NCI-H2029 treated with DMSO at 0.1 percent for 48 hours (cell line): ENCODE data around the gene AKAP7.

Source experiments
- DNase-seq: peaks from one replicate; lab custom pipeline; 2025; lab: John Stamatoyannopoulos, UW

AKAP7 gene

GRCh38 chr6:131134220-131134979 is 867 bp upstream of the AKAP7 start:
- no peak for DNase-seq

- DNase-seq, result no peak
These were observed 355 bp upstream of the AKAP7 start for GRCh38 chr6:131134980-131135243.

GRCh38 chr6:131136021-131136786 is 937 bp downstream of the AKAP7 start:
- no peak for DNase-seq

- no peak for DNase-seq
These were observed 4.3 kb downstream of the AKAP7 start for GRCh38 chr6:131139599-131139998.

- no peak for DNase-seq
These were observed 8.1 kb downstream of the AKAP7 start for GRCh38 chr6:131143319-131143718.

DNA sequence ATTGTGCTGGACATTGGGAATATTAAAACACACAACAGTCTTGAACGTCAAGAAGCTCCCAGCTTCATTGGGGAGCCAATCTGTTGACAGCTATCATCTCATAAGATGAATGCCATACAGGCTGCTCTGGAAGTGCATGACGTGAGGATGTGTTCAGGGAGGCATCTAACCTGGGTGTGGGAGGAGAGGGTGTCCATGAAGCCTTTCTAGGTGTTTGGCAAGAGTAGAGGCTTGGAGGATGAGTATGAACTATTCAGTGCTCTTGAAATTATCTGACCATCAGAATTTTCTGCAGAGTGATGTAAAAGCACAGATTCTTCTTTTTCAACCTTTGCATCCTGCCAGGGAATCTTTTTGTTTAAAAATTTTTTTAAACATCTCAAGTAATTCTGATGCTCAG is 11.6 kb downstream of the AKAP7 start:
- DNase-seq, result no peak

DNA sequence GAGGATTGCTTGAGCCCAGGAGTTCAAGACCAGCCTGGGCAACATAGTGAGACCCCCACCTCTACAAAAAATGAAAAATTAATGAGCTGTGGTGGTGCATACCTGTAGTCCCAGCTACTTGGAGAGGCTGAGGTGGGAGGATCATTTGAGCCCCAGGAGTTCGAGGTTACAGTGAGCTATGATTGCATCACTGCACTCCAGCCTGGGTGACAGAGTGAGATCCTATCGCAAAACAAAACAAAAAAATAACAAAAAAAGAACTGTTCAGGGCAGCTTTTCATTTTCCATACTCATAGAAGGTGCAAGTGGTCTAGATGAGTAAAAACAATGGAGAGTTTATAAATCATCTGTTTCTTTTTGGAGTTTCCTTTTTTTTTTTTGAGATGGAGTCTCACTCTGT is 21.1 kb downstream of the AKAP7 start:
- DNase-seq, result no peak

GRCh38 chr6:131159578-131159977 is 24.3 kb downstream of the AKAP7 start:
- DNase-seq, result no peak

- DNase-seq, result no peak
These were observed 25.0 kb downstream of the AKAP7 start for GRCh38 chr6:131160254-131160758.

GRCh38 chr6:131161987-131162386 is 26.7 kb downstream of the AKAP7 start:
- no peak for DNase-seq

DNA sequence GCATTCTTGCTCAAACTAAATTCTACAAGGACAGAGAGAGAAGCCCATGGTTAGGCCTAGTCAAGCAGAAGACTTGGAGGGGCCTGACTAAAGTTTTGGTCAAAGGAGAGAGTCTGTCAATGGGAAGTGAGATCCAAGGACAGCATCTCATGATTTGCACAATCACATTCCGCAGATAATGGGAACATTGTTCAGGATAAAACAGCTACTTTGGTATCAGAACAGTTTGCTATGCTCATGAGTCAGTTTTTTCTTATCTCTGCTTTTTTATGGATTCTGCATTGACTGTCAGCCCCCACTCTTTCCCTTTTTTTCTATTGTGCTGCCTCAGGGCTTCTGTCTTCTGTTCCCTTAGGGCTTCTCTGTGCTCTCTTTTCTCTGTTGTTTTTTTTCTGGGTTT is 28.6 kb downstream of the AKAP7 start:
- no peak for DNase-seq

GRCh38 chr6:131164506-131164905 is 29.2 kb downstream of the AKAP7 start:
- DNase-seq, result no peak

- no peak for DNase-seq
These were observed 32.5 kb downstream of the AKAP7 start for GRCh38 chr6:131167773-131168172.

DNA sequence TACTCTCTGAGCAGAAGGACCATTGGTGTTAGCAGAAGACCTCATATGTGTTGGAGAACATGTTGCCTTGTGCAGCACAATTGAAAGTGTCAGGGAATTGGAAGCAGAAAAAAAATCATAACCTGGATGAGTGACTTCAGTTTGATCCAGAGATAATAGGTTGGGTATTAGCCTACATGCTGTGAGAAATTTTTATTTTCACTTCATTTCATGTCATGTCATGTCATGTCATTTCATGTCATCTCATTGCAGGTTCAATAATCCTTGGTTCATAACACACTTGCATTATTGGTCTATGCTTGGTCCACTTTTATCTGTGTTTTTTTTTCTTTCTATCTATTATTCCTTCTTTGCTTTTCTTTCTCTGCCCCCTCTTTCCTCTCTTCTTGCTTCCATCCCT is 34.3 kb downstream of the AKAP7 start:
- no peak for DNase-seq

GRCh38 chr6:131172222-131172621 is 37.0 kb downstream of the AKAP7 start:
- no peak for DNase-seq

GRCh38 chr6:131173680-131174079 is 38.4 kb downstream of the AKAP7 start:
- DNase-seq, result no peak

DNA sequence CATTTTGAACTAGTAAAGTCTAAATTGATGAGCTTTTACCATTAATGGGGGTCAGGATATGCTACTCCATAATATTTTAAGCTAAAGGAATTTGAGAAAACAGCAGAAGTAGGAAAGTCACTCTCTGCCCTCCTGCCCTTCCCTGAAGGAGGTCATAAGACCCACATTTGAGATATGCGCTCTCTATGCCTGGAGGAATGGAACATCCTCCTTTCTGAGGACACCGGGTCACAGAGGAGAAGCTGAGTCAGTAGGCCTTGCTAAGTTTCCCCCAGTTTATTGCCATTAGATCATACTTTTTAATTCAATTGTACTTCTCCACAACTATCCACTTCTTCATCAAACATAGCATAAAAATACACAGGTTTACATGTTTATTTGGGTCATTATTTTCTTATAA is 40.3 kb downstream of the AKAP7 start:
- no peak for DNase-seq

- DNase-seq, result no peak
These were observed 42.7 kb downstream of the AKAP7 start for GRCh38 chr6:131177996-131178395.

DNA sequence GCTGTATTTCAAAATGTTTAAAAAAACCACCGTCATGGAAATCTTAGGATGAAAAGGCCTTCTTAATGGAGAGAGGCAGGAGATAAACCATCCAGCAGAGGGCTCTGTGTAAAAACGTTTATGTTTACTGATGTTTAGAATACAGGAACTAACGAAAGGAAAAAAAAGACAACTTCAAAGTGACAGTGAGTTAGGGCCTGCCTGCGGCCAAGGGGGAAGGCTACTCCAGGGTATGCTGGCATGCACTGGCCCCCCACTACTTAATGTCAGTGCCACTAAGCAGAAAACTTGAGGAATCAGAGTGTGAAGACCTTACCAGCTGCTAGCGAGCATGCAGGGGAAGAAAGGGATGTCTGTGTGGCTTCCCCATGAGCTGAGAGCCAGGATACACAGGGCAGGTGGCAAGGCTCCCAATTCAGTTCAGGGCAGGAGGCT is 47.7 kb downstream of the AKAP7 start:
- no peak for DNase-seq

GRCh38 chr6:131183427-131184095 is 48.3 kb downstream of the AKAP7 start:
- no peak for DNase-seq

- DNase-seq, result no peak
These were observed 56.3 kb downstream of the AKAP7 start for GRCh38 chr6:131191590-131191989.

DNA sequence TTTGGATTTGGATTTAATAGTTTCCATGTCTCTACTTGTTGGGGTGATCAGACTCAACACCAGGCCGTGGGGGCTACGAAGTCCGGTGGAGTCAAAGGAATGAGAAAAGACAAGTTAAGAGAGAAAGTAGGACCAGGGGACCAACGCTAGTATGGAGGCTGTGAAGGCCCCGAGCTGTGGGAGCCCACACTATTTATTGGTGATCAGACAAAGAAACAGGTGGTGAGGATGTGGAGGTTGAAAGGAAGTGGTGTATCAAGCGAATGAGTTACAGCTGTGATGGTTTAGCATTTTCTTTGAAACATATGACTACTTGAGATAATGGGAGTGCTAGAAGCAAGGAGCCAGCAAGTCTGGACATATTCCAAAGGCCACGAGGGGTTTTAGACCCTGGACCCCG is 62.4 kb downstream of the AKAP7 start:
- no peak for DNase-seq
